Osteocyte (in vitro differentiated cells): ENCODE measurements around the gene GFOD1. TPM values are rescaled to one million over a fixed set of nuclear protein-coding genes. Genes with fewer than 3 reads are reported as not detected.

Experiments used
- DNase-seq: peaks from one replicate; pipeline ENCODE4 v3.0.0; 2021; ENCODE audit warnings: mixed read lengths; ENCODE audit not compliant: unreplicated experiment; ENCODE audit errors: extremely low spot score
- H3K27ac Mint-ChIP-seq: one replicate; pipeline ENCODE4 v1.8.0; 2021; ENCODE audit warnings: mild to moderate bottlenecking, mixed read lengths; ENCODE audit not compliant: unreplicated experiment
- H3K27me3 Mint-ChIP-seq: one replicate; pipeline ENCODE4 v1.8.0; 2021; ENCODE audit warnings: mixed read lengths; ENCODE audit not compliant: unreplicated experiment
- H3K36me3 Mint-ChIP-seq: one replicate; pipeline ENCODE4 v1.8.0; 2021; ENCODE audit warnings: mixed read lengths; ENCODE audit not compliant: unreplicated experiment
- H3K4me1 Mint-ChIP-seq: one replicate; pipeline ENCODE4 v1.8.0; 2021; ENCODE audit warnings: mixed read lengths; ENCODE audit not compliant: unreplicated experiment
- H3K4me3 Mint-ChIP-seq: one replicate; pipeline ENCODE4 v1.8.0; 2021; ENCODE audit warnings: mild to moderate bottlenecking, moderate library complexity, mixed read lengths; ENCODE audit not compliant: unreplicated experiment
- H3K9me3 Mint-ChIP-seq: one replicate; pipeline ENCODE4 v1.8.0; 2021; ENCODE audit warnings: mixed read lengths; ENCODE audit not compliant: unreplicated experiment
- CTCF ChIP-seq: fragments of 200-600 bp; sonication (generic); IDR thresholded peaks from 2 replicates; pipeline ENCODE4 v1.5.0; 2021; ENCODE audit warnings: antibody characterized with exemption, mild to moderate bottlenecking, moderate library complexity
- total RNA-seq: library from RNA; stranded (reverse); gene quantifications from 2 replicates; pipeline ENCODE4 v1.2.1, GENCODE V29; 2021

Gene GFOD1
- total RNA-seq, 1 donor from 2014 or later: 0.89 TPM

DNA sequence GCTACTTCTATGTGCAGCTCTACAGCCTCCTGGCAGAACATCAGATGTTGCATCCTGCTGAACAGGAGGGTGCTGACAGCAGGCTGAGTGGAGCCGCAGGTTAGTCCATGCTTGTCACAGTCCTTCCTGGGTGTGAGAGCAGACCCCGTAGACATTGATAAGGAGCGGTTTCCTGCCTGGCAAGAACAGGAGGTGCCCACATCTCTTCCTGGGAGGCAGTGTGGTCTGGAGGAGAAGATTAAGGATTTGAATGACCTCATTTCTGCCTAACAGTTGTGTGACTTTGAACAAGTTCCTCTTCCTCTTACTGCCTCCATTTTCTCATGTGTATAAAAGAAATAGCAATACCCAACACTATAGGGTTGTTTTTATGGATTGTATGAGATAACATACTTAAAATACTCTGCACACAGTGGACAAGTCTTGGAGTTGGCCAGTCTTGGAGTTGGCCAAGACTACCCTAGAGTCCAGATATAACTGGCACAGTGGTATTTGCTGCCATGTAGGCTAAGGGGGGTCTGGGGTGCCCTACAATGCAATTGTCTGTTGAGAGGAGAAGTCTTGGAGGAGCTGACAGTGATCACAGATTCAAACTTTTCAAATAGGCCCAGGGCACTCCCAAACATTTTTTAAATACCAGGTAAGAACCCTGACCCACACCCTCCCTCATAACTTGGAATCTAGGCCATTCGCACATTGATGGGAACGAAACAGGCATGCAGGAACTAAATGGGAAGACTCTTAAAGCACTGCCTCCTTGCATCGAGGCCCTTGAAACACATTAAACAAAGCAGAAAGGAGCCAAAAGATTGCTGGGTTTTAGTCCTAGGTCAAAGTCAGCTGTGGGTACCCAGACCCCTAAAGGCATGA lies 126.5 kb downstream of the GFOD1 start:
- H3K36me3 Mint-ChIP-seq: no peaks in the 10 kb centered on the region
- H3K4me1 Mint-ChIP-seq: peaks cover under 1% of the 10 kb centered on the region
- DNase-seq: no peak
- no peaks in the 10 kb centered on the region for H3K27me3 Mint-ChIP-seq
- H3K9me3 Mint-ChIP-seq: no peaks in the 10 kb centered on the region
- H3K4me3 Mint-ChIP-seq: no peak overlapping the region
- H3K27ac Mint-ChIP-seq: no peak overlapping the region
- no peak for TF ChIP-seq CTCF

- Mint-ChIP-seq H3K9me3 (no peaks in the 10 kb centered on the region), H3K4me1 (peaks cover 12% of the 10 kb centered on the region), H3K27ac (no peak overlapping the region), H3K36me3 (no peaks in the 10 kb centered on the region), H3K27me3 (no peaks in the 10 kb centered on the region), H3K4me3 (no peak overlapping the region)
- no peak for TF ChIP-seq CTCF
- no peak for DNase-seq
These were observed 128.1 kb downstream of the GFOD1 start for GRCh38 chr6:13359287-13359686.

DNA sequence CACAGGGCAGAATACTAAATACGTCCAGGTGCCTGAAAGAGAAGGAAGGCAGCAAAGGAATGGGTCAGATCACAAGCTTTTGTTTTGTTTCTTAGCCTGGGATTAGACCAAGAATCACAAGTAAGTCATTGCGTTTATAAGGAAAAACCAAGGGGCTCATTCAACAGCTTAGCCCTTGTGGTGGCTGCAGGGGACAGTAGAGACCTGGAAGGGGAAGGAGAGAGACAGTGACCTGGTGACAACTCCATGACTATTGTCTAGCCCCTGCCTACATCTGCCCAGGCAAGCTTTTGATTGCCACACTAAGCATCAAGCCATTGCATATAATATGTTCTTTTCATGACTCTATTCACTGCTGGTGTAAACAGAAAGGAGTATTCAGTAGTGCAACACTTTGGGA lies 128.9 kb downstream of the GFOD1 start:
- no peak overlapping the region for H3K4me3 Mint-ChIP-seq
- no peak overlapping the region for H3K27ac Mint-ChIP-seq
- no peak for TF ChIP-seq CTCF
- no peaks in the 10 kb centered on the region for H3K36me3 Mint-ChIP-seq
- no peaks in the 10 kb centered on the region for H3K9me3 Mint-ChIP-seq
- DNase-seq: no peak
- H3K4me1 Mint-ChIP-seq: peaks cover 12% of the 10 kb centered on the region
- no peaks in the 10 kb centered on the region for H3K27me3 Mint-ChIP-seq

- Mint-ChIP-seq H3K27ac (no peak overlapping the region), H3K36me3 (no peaks in the 10 kb centered on the region), H3K4me3 (no peak overlapping the region), H3K27me3 (no peaks in the 10 kb centered on the region), H3K4me1 (peaks cover 12% of the 10 kb centered on the region), H3K9me3 (no peaks in the 10 kb centered on the region)
- no peak for TF ChIP-seq CTCF
- DNase-seq: no peak
These were observed 129.8 kb downstream of the GFOD1 start for GRCh38 chr6:13357551-13358075.

- no peak for TF ChIP-seq CTCF
- H3K36me3 Mint-ChIP-seq: no peaks in the 10 kb centered on the region
- H3K9me3 Mint-ChIP-seq: no peaks in the 10 kb centered on the region
- H3K4me3 Mint-ChIP-seq: no peak overlapping the region
- no peak for DNase-seq
- H3K27ac Mint-ChIP-seq: no peak overlapping the region
- H3K4me1 Mint-ChIP-seq: peaks cover 12% of the 10 kb centered on the region
- H3K27me3 Mint-ChIP-seq: no peaks in the 10 kb centered on the region
These were observed 131.2 kb downstream of the GFOD1 start for GRCh38 chr6:13355999-13356785.
